GM23338 (cell line): ENCODE measurements around the gene DGKB.

Experiments
- CREB1 ChIP-seq: fragments of 250-450 bp; sonication (Bioruptor Pico); IDR thresholded peaks from 2 replicates; pipeline ENCODE4 v1.5.0; 2020; ENCODE audit warnings: low read depth, mild to moderate bottlenecking, moderate library complexity
- CTCF ChIP-seq, 2 experiments: fragments of 200-600 bp in 1 of 2; sonication (generic) in 1 of 2; conservative IDR thresholded peaks; 2 replicates each; pipeline versions ENCODE4 v1.5.1 to v1.6.1; 2016 to 2017; ENCODE audit warnings: antibody characterized with exemption in 2 of 2, low read depth in 2 of 2, mild to moderate bottlenecking in 2 of 2, moderate library complexity in 1 of 2
- ETS1 ChIP-seq: IDR thresholded peaks from 2 replicates; pipeline ENCODE4 v1.6.1; 2016; ENCODE audit warnings: antibody characterized with exemption
- EZH2 ChIP-seq: fragments of 200-600 bp; sonication (generic); IDR thresholded peaks from one replicate; pipeline ENCODE4 v1.8.0; 2017; ENCODE audit warnings: antibody characterized with exemption, mild to moderate bottlenecking, low read depth; ENCODE audit not compliant: unreplicated experiment
- EZH2phosphoT487 ChIP-seq: fragments of 200-600 bp; sonication (generic); IDR thresholded peaks from one replicate; pipeline ENCODE4 v1.8.1; 2018; ENCODE audit warnings: antibody characterized with exemption; ENCODE audit not compliant: unreplicated experiment
- NANOG ChIP-seq: IDR thresholded peaks from 2 replicates; pipeline ENCODE4 v1.6.1; 2016; ENCODE audit warnings: antibody characterized with exemption, borderline replicate concordance
- POLR2AphosphoS5 ChIP-seq: IDR thresholded peaks from 2 replicates; pipeline ENCODE4 v1.6.1; 2016; ENCODE audit warnings: antibody characterized with exemption, low read depth
- REST ChIP-seq: IDR thresholded peaks from one replicate; pipeline ENCODE4 v1.6.1; 2018; ENCODE audit warnings: antibody characterized with exemption; ENCODE audit not compliant: unreplicated experiment

- TF ChIP-seq CTCF (conservative IDR thresholded peaks at IDR 0.05; ENCODE audit: low read depth in 2 of 2) (no peak), EZH2 (no peak), POLR2AphosphoS5 (no peak), REST (no peak), NANOG (no peak), CREB1 (CRISPR knock-in tag) (no peak), EZH2phosphoT487 (no peak), ETS1 (no peak)
Measured at GRCh38 chr7:14754631-14755030, 147.9 kb downstream of the DGKB start.
